HG03175 (cell line): Measurements from ENCODE around the gene FSTL4.
"Not testable (repeated sequence)": the region's sequence is repeated elsewhere in the genome, so short reads cannot be mapped to it uniquely, and the experiment has no call there.

Experiments used
- ATAC-seq: cut with Tn5 transposase; IDR thresholded peaks from one replicate; pipeline ENCODE4 v1.9.1; 2021; ENCODE audit warnings: mild to moderate bottlenecking, moderate library complexity; ENCODE audit not compliant: unreplicated experiment

The FSTL4 gene

DNA sequence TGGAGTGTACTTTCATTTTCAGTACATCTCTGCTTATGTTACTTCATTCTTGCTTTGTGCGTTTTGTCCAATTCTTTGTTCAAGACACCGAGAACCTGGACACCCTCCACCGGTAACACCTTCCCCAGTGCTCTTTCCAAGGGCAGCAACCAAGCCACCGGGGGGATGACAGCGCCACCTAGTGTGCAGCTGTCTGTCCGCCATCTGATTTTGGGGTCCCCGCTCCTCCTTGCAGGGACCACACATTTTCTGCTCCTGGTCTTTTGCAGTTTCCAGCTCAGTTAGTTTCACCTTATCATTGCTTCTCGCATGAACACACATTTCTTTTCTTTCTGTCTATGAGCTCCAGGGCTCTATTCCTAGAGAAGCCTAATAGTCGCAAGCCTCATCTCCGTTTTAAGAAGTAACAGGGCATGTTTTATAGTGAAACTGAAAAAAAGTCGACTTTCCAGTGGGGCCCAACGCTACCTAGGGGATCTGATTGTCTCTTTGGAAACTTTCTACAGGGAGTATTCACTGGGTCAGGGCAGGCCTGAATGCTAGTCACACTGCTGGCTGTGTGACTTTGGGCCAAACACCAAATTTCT, 152.1 kb downstream of the FSTL4 start:
- no peak for ATAC-seq

DNA sequence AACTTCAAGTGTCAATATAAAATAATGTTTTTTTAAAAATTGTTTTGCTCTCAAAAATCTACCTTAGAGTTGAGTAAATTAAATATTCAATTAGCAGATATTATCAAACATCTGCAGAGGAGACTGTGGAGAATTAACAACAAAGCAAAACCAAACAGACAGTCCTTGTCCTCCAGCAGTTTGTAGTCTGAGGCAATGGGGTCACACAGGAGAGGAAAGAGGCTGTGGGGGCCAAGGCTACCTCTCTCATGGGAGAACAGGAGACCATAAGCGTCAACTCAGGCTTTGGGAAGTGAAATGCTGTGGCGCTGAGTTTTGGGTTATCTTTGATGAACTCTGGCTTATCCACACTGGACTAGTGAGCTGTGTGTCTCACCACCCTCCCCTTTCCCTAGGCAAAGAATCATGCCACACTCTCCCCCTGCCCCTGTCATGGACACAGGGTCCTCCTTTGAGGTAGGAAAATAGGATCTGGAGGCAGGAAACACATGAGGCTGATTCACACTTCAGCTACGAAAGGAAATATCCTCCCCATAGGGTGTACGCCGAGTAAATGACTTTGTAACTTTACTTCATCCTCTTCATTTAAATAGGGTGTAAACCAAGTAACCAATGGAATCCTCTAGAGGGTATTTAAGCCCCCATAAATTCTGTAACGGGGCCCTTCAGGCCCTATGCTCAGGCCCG, 152.7 kb downstream of the FSTL4 start:
- ATAC-seq: no peak

DNA sequence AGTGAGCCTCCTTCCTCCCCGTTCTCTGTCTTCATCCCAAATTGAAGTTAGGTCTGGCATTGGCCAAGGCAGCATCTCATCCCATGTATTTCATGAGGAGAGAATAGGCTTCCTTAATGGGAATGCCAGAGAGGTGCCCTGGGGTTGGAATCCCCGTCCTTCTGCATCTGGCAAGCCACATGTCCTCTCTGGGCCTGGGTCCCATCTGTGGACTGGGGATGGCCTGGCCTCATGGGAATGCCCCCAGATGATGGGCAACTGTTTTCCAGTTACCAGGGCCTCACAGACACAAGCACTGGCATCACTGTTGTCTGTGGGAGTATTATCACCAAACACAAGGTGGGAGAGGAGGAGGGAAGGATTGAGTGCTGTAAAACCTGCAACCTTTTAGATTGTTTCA, 153.9 kb downstream of the FSTL4 start:
- no peak for ATAC-seq

DNA sequence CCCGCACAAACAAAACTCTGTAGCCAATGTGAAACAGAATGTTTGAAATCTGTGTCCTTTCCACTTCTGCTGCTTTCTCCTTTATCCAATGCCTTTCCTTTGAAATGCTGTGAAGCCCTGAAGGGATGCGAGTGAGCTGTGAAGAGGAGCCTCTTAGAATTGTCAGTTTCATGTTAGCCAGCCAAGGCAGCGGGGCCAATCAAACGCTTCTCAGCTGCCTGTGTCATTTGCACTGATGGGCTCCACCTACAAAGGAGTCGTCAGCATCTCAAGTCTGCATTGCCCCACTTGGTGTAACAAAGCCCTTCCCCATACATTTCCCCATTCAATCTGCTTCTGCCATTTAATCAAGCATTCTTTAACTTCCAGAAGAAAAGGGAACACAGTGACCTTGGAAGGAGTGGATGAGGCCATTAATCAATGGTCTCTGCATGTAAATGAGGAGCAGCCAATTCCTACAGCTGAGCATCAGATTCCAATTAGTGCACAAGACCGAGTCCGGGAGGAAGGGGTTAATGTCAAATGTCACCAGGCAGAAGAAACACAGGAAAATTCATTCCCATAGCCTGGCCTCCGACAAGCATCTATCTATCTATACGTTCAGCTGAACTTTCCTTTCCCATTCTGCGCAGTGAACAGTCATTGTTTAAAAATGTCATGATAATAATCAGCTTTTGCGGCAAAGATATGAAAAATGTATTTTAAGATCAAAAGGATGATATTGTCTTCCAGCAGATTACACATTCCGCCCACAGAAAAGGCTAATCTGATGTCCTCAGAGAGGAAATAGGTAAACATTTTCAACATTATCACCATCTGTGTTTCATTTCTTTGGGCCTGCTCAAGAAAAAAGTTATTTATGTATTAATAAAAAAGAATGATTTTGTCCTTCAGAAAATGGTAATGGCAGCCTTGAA, 154.6 kb downstream of the FSTL4 start:
- no peak for ATAC-seq

DNA sequence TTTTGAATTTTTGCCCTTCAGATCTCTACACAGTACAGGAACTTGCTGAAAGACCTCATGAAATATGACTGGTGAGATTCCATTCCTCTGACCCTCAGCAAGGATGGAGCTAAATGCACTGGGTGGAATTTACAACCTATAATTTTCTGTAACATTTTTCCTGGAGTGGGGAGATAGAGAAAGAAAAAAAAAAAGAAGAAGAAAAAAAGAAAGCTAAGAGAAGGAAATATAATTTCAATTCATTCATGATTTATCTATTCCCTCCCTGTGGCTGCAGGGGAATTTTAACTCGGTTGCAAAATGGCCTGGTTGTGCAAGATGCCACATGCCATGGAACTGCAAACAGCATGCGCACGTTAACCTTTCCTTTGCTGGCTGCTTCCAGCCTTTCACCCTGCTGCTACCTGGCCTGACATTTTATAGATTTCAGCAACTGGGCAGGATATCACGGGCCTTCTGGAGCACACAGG, 155.4 kb downstream of the FSTL4 start:
- no peak for ATAC-seq

DNA sequence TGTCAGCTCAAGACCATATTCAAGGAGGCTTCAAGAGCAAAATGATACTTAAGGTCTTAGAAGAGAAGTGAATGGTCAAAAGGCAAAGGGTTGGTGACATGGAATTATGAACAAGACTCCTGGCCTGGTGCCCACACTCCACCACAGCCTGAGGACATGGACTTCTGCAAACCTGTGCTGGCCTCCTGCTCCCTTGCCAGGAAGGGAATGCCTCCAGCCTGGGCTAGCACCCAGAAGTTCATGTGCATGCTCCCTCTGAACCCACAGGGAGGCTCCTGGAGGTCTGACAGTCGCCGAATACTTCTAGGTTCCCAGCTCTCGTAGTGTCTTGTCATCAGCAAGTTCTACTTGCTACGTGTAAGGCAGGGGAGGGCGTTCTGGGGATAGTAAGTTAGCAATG, 156.7 kb downstream of the FSTL4 start:
- no peak for ATAC-seq

DNA sequence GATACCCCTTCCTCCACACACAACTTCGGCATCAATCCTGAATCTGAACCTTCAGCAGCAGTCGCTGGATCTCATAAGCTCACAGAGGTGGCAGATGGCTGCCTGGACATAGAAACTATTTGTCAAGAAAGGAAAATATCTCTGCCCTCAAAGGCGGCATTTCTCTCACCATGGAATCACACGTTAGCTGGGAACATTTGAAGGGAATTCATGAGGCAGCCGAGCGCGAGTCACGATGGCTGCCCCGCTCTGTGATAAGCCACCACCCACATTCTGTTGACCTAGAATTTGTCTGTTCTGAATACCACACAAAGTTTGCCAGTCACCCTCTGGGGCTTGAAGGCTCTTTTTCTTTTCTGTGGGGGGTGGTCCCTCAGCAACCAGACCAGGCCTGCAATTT, 157.9 kb downstream of the FSTL4 start:
- ATAC-seq: no peak

DNA sequence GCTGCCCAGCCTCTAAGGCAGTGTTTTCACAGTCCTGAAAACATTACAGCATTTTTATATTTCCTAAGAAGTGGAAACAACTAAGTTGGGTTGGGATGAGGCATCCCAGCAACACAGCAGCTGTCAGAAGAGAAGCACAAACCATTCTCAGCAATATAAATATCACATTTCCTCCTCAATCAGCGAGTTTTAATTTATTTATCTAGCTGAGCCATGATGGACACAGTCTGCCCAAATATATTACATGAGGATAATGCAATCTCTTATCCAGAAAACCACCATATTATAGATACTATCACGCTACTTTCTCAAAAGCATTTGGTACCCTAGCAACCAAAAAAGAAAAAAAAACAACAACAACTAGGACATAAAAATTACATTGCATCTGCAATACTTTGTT, 158.5 kb downstream of the FSTL4 start:
- ATAC-seq: no peak

DNA sequence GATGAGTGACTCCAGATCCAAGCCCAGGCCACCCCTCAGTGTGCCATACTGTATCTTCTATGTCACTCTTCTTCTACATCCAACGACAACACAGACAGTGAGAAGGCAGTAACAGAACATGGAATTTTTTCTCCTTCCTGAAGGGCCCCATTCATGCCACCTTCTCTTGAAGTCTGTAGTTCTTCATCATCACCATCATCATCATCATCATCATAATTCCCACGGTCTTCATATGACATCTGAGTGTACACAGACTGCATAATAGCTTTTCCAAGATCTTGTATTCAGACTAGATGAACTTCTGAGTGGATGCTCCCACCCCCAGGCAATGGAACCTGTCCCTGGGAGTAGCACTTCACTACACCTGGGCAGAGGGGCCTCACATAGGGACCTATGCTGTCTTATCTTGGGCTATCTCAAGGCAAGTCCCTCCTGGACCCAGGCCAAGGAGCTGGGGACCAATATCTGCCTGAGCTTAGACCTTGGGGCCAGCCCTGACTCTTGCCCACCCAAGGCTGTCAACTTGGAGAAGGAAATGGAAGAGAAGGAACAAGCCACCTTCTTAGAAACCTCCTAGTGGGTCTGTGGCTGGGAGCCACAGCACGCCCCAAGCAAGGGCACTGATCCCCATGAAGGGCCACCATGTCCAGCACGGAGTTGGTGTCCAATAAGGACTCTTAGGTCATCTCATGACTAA, 159.1 kb downstream of the FSTL4 start:
- ATAC-seq: no peak

DNA sequence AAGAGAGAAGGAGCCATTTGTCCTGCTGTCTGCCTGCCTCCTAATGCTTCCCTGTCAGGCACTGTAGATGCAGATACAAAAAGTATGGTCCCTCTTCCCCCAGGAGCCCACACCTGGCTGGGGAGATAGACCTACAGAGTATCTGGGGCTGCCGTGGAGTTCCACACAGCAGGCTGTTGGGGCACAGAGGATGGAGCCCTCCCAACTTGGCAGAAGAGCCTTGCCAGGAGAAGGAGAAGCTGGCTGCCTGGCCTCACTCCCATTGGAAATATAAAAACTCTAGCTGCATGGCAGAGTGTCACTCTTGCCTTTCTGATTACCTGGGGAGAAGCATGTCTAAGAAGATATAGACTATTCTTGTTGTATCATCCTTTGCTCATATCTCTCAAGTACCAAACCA, 160.4 kb downstream of the FSTL4 start:
- no peak for ATAC-seq

DNA sequence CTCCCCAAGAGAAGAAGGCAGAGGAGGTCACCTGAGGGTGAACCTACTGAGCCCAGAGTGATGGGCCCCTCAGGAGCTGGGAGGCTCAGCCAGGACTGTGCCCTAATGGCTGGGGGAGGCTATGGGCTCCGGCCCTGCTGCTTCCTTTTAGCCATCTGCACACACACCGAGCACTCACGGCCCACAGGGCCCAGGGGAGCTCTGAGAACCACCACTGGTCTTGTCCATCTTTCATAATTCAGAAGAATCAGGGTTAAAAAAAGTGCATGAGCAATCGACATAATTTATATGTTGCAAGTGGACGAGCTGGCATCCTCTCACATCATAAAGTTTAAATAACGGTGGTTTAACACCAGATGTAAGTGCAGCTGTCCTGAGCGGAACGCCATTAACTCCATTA, 162.1 kb downstream of the FSTL4 start:
- ATAC-seq: no peak

DNA sequence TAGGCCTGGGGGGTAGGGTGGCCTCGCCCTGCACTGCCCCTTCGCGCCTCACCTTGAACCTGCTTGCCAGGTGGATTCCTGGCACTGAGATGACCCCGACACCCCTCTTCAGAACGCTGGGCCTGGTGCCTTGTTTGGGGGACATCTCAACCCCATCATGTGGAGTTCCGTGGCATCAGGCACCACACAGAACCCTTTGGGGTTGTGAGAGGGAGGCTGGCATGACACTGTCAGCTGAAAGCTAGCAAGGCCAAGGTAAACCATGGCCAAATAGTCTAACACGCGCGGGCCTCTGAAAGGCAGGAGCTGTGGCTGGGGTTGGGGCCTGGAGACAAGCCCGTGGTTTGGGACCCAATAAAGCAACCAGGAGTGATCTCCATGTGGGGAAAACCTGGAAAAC, 163.2 kb downstream of the FSTL4 start:
- ATAC-seq: no peak

DNA sequence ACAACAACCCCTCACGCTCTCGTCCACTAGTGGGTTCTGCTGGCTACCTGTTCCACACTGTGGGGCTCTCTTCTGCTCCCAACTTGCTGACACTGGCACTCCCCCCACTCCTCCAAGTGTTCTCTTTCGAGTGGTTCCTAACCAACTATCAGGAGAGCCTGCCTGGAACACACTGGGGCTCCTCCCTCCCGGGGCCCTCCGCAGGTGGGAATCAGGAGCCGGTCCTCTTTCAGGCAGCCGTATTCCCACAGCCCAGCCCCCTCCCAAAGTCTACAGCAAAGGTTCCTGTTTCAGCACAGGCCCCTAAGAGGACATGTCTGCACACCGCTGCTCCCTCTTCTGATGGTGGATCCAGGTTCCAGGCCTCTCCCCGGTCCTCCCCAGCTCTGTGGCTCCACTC, 165.9 kb downstream of the FSTL4 start:
- ATAC-seq: no peak

DNA sequence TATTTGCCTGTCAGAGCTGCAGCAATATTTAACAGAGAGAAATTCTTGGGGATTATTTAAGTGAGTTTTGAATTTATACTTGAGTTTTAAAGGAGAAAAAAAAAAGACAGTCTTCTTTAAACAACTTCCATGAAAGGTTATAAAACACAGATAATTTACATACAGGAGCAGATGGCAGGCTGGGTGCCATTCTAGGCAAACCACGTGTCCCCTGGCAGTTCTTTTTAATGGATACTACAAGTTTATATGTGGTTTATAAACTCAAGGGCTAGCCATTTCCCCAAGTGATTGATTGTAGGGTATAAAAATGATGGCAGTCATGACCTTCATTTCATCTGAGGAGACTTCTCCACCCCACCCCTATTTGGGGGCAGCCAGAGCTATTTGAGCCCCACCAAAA, 166.6 kb downstream of the FSTL4 start:
- ATAC-seq: no peak

DNA sequence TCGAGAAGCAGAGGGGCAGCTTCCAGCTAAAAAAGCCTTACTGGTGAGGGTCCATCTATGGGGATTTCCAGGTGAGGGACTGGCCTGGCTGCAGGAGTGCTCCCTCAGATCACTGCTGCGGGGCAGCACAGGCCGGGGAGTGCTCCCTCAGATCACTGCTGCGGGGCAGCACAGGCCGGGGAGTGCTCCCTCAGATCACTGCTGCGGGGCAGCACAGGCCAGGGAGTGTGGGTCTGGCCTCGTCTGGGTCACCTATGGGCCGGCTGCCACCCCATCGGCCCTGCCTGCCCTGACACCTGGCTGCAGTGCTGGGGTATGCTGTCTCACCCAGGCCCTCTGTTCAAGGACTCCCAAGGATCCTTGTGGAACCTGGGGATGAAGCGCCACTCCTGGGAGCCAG, 167.1 kb downstream of the FSTL4 start:
- ATAC-seq: not testable (repeated sequence)

DNA sequence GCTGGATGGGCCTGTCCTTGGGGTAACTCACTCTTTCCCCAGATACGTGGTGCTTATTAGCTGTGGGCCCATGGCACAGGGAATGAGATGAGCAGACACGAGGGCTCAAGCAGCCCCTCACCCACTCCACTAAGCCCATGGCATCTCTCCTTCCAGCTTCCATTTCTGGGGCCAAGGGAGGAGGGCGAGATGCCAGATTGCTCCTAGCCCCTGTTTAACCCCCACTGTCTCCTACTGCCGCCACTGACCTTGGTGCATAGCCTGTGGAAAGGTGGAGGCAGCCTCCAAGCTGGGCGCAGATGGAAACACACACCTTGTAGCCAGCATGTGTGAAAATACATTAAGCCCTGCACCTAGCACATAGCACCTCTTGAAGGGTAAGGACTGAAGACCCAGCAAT, 167.6 kb downstream of the FSTL4 start:
- ATAC-seq: no peak

DNA sequence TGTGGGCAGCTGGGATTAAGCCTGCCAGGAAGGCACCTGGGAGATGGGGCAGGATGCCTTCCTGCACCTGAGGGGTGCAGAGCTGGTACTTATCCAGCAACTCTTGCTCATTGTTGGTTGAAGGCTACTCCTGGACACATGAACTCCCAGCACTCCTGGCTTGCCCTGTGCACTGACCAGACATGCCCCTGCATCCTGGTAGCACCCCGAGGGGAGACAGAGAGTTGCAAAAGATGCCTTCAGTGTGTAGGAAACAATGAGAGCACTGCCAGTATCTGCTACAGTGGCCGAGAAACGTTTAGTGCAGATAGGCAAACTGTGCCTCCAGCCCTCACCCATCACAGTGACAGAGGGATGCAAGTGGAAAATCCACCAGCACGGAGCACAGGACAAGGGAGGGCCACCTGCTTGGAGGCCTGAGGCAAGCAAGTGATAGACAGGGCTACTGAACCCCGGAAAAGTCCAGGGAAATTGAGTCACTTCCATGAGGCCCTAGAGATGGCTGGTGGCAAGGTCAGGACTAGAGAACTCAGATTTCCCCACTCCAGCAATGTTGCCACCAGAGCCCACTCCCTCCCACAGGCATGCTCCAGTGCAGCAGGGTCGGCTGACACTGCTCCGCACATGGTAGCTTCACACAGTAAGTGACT, 171.1 kb downstream of the FSTL4 start:
- no peak for ATAC-seq

DNA sequence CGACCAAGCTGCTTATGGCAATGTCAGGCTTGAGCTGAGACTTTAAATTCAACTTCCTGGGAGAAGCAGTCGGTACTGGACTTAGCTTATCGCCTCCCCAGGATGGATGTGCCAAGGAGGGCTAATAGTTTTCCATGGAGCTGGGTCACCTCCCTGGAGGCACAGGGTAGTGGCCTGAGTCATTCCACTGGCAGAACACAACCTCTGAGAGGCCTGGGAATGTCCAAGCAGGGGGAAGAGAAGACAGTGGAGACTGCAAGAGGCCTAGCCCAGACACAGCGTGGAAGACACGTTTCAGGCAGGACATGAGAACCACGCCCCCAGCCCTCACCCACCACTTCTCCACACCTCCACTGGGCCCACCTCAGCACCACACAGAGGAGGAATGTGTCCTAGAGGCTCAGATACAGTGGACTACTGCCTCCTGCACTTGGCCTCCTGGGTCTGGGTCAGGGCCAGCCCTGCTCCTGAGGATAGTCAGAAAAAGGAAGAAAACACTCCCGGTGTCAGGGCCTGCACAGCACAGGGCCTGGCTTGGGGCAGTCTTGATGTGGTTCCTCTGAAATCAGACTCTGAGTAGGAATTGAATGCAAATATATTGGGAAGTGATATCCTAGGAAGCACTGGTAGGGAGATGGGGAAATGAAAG, 171.8 kb downstream of the FSTL4 start:
- no peak for ATAC-seq

DNA sequence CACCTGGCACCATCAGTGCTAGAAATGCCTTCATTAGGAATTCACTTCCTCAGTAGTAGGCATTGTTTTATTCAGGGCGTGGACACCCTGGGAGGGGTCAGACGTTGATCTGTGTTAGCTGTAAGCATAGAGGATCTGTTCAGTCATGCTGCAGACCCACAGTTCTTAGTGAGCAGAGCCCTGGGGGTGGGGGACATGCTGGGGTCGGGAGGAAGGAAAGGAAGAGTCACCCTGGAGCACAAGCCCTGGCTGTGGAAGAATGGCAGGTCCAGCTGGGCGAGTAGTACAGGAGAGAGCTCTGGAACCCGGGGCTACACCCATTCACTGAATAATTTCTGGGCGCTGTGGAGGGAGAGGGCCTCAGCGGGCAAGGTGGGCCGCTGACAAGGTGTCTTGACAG, 172.5 kb downstream of the FSTL4 start:
- ATAC-seq: no peak

DNA sequence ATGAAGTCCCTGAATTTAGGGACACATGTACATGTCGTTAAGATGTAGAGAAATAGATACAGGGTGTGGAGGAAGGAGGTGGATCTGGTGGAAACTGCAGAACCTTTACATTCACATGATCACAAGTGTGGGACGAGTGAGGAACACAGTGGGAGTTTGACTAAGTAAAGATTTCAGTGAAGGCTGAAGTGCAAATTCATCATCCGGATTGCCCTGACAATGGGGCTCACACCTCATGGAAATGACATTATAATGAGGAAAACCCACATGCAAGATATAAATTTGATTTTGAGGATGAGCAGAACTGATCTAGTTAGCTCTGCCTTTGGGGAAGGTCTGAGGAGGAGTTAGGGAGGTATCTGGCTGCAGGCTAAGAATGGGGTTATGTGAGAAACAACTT, 173.9 kb downstream of the FSTL4 start:
- no peak for ATAC-seq
